Measurements from ENCODE around the gene STON2.
"Not testable (repeated sequence)": the region's sequence is repeated elsewhere in the genome, so short reads cannot be mapped to it uniquely, and the experiment has no call there.

Gene STON2

GRCh38 chr14:81243499-81243898, 156.6 kb downstream of the STON2 start:
- H3K4me3 Mint-ChIP-seq: no peak overlapping the region
- H3K36me3 Mint-ChIP-seq (ENCODE audit: low read depth): peaks cover 2% of the 10 kb centered on the region
- DNase-seq (no peak), ATAC-seq (no peak)
- H3K4me1 Mint-ChIP-seq: no peaks in the 10 kb centered on the region
- H3K9me3 Mint-ChIP-seq: peaks cover 11% of the 10 kb centered on the region
- no peak overlapping the region for H3K27ac Mint-ChIP-seq
- H3K27me3 Mint-ChIP-seq: peaks cover 5% of the 10 kb centered on the region

DNA sequence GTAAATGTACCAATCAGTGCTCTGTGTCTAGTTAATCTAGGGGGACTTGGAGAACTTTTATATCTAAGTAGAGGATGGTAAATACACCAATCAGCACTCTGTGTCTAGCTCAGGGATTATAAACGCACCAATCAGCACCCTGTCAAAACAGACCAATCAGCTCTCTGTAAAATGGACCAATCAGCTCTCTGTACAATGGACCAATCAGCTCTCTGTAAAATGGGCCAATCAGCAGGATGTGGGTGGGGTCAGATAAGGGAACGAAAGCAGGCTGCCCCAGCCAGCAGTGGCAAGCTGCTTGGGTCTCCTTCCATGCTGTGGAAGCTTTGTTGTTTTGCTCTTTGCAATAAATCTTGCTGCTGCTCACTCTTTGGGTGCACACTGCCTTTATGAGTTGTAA, 163.3 kb downstream of the STON2 start:
- not testable (repeated sequence) for H3K9me3 Mint-ChIP-seq; H3K4me1 Mint-ChIP-seq; H3K27ac Mint-ChIP-seq; ATAC-seq; DNase-seq; H3K4me3 Mint-ChIP-seq; H3K36me3 Mint-ChIP-seq (ENCODE audit: low read depth); H3K27me3 Mint-ChIP-seq

GRCh38 chr14:81236138-81236537, 164.0 kb downstream of the STON2 start:
- no peak overlapping the region for H3K4me3 Mint-ChIP-seq
- H3K36me3 Mint-ChIP-seq (ENCODE audit: low read depth): no peaks in the 10 kb centered on the region
- DNase-seq (no peak), ATAC-seq (no peak)
- H3K27ac Mint-ChIP-seq: no peak overlapping the region
- no peaks in the 10 kb centered on the region for H3K27me3 Mint-ChIP-seq
- H3K4me1 Mint-ChIP-seq: peaks cover 4% of the 10 kb centered on the region
- no peaks in the 10 kb centered on the region for H3K9me3 Mint-ChIP-seq

- Mint-ChIP-seq H3K27me3 (no peaks in the 10 kb centered on the region), H3K9me3 (no peaks in the 10 kb centered on the region), H3K4me3 (no peak overlapping the region), H3K27ac (no peak overlapping the region), H3K36me3 (ENCODE audit: low read depth) (no peaks in the 10 kb centered on the region), H3K4me1 (peaks cover 4% of the 10 kb centered on the region)
- ATAC-seq (no peak), DNase-seq (no peak)
Observed at GRCh38 chr14:81235096-81235495, 165.0 kb downstream of the STON2 start.

GRCh38 chr14:81234278-81234677, 165.8 kb downstream of the STON2 start:
- Mint-ChIP-seq H3K4me1 (peaks cover 4% of the 10 kb centered on the region), H3K27ac (no peak overlapping the region), H3K27me3 (no peaks in the 10 kb centered on the region), H3K4me3 (no peak overlapping the region), H3K9me3 (no peaks in the 10 kb centered on the region), H3K36me3 (ENCODE audit: low read depth) (no peaks in the 10 kb centered on the region)
- ATAC-seq (no peak), DNase-seq (no peak)

GRCh38 chr14:81233615-81234014, 166.5 kb downstream of the STON2 start:
- Mint-ChIP-seq H3K4me1 (peaks cover 4% of the 10 kb centered on the region), H3K27ac (no peak overlapping the region), H3K36me3 (ENCODE audit: low read depth) (no peaks in the 10 kb centered on the region), H3K9me3 (no peaks in the 10 kb centered on the region), H3K27me3 (no peaks in the 10 kb centered on the region), H3K4me3 (no peak overlapping the region)
- DNase-seq (no peak), ATAC-seq (no peak)

- Mint-ChIP-seq H3K27me3 (no peaks in the 10 kb centered on the region), H3K4me1 (peaks cover 4% of the 10 kb centered on the region), H3K9me3 (no peaks in the 10 kb centered on the region), H3K27ac (no peak overlapping the region), H3K36me3 (ENCODE audit: low read depth) (no peaks in the 10 kb centered on the region), H3K4me3 (no peak overlapping the region)
- DNase-seq (no peak), ATAC-seq (no peak)
Observed at GRCh38 chr14:81231540-81231939, 168.6 kb downstream of the STON2 start.

DNA sequence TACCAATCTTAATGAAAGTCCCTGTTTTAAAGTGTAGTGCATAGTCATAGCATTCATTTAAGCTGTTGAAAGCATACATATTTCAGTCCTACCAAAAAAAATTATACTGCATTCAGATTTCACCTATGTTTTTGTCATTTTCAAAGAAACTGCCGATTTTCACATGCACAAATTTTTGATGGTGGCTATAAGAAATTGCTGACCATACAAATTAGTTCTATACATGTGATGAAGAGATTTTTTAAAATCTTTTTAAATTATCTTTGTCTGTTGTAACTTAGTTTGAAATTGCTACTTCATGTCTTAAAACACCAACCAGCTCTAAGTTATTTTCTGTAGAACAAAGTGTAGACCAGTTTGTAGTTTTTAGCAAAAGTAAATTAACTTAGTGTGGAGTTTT, 175.9 kb downstream of the STON2 start:
- no peaks in the 10 kb centered on the region for H3K27me3 Mint-ChIP-seq
- ATAC-seq (no peak), DNase-seq (no peak)
- H3K36me3 Mint-ChIP-seq (ENCODE audit: low read depth): peaks cover 6% of the 10 kb centered on the region
- no peak overlapping the region for H3K4me3 Mint-ChIP-seq
- H3K9me3 Mint-ChIP-seq: no peaks in the 10 kb centered on the region
- H3K4me1 Mint-ChIP-seq: peaks cover 19% of the 10 kb centered on the region
- H3K27ac Mint-ChIP-seq: no peak overlapping the region

DNA sequence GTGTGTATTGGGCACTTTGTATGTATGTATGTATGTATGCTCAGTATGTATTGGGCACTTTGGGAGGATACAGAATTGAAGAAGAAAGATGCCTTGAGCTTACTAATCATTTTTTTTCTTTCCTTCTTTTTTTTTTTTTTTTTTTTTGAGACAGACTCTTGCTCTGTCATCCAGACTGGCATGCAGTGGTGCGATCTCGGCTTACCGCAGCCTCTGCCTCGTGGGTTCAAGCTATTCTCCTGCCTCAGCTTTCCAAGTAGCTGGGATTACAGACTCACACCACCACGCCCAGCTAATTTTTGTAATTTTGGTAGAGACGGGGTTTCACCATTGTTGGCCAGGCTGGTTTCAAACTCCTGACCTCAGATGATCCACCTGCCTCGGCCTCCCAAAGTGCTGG, 176.3 kb downstream of the STON2 start:
- H3K4me3 Mint-ChIP-seq; ATAC-seq; H3K27ac Mint-ChIP-seq; H3K36me3 Mint-ChIP-seq (ENCODE audit: low read depth); H3K27me3 Mint-ChIP-seq; DNase-seq; H3K9me3 Mint-ChIP-seq: not testable (repeated sequence)
- H3K4me1 Mint-ChIP-seq: peaks cover 22% of the 10 kb centered on the region

- Mint-ChIP-seq H3K36me3 (ENCODE audit: low read depth) (peaks cover 6% of the 10 kb centered on the region), H3K9me3 (no peaks in the 10 kb centered on the region), H3K4me3 (no peak overlapping the region), H3K27ac (no peak overlapping the region), H3K27me3 (no peaks in the 10 kb centered on the region), H3K4me1 (peaks cover 33% of the 10 kb centered on the region)
- ATAC-seq (no peak), DNase-seq (no peak)
Observed at GRCh38 chr14:81222691-81223090, 177.4 kb downstream of the STON2 start.

GRCh38 chr14:81222126-81222525, 178.0 kb downstream of the STON2 start:
- H3K27me3 Mint-ChIP-seq: no peaks in the 10 kb centered on the region
- peak overlapping the region; percentile 97 for H3K27ac Mint-ChIP-seq
- peaks cover 6% of the 10 kb centered on the region for H3K36me3 Mint-ChIP-seq (ENCODE audit: low read depth)
- no peaks in the 10 kb centered on the region for H3K9me3 Mint-ChIP-seq
- H3K4me3 Mint-ChIP-seq: peak overlapping the region; percentile 88
- no peak for ATAC-seq
- H3K4me1 Mint-ChIP-seq: peaks cover 38% of the 10 kb centered on the region
- DNase-seq: no peak

DNA sequence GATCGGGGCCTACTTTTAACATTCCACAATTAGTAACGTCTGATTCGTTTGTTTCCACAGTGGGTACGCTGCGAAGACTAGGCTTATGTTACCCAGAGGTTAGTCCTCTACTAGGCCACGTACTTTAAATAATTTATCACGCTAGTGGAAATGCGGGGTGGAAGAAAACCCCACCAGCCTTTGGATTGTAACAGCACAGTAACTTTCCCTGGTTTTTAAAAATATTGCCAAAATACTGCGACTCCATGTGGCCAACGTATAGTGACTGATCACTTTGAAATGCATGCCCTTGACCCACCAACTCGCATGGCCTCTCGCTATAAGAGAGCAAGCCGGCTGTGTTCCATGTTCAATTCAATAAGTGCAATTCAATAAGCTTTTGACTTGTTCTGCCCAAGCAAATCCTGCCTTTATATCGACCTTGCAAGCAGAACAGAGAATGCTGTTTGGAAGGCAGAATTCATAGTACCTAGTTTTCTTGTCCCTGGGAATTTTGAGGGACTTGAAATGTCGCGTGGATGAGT, 178.5 kb downstream of the STON2 start:
- peak overlapping the region; percentile 97 for H3K27ac Mint-ChIP-seq
- no peaks in the 10 kb centered on the region for H3K27me3 Mint-ChIP-seq
- no peaks in the 10 kb centered on the region for H3K9me3 Mint-ChIP-seq
- ATAC-seq (no peak), DNase-seq (peak; percentile 16)
- H3K36me3 Mint-ChIP-seq (ENCODE audit: low read depth): peaks cover 8% of the 10 kb centered on the region
- H3K4me1 Mint-ChIP-seq: peaks cover 42% of the 10 kb centered on the region
- H3K4me3 Mint-ChIP-seq: peak overlapping the region; percentile 88

DNA sequence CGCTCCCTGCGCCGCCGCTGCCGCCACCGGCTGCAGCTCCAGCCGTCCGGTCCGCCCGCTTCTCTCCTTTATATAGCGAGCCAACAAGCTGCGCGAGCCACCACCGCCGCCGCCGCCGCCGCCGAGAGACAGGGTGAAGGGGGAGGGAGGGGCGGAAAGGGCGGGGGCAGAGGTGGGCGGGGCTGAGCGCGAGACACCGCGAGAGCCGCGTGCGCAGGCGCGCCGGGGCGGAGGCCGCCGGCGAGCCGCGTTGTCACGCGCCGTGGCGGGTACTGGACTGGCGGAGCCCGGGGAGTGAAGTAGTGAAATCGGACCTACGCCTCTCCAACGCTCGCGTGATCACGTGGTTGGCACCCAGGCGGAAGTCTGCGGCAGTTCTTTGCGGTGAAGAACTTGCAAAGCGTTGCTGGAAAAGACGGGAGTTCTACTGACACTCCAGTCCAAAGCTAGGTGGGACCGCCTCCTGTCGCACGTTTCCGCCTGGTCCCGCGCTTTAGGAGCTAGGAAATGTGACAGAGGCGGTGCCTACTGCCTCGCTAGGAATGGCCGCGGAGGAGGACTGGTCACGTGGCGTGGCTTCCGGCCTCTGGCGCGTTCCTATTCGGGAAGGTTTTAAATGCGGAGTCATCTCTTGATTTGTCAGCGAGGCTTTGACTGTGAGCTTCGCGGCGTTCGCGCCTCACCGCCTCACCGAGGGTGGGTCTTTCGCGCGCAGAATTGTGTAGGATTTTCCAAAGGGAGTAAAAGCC, 179.1 kb downstream of the STON2 start, which contains the start of gene GTF2A1:
TSS of gene GTF2A1 (minus strand) at position 130 of the 749 bp plus-strand sequence. CDS start 441 bp downstream, outside the sequence.
- Mint-ChIP-seq H3K9me3 (no peaks in the 10 kb centered on the region), H3K36me3 (ENCODE audit: low read depth) (peaks cover 12% of the 10 kb centered on the region), H3K27ac (peak within 1 kb of the TSS; percentile 99), H3K27me3 (no peaks in the 10 kb centered on the region), H3K4me3 (peak within 1 kb of the TSS; percentile 99), H3K4me1 (peaks cover 47% of the 10 kb centered on the region)
- peak; percentile 93 for DNase-seq
- ATAC-seq: peak; percentile 76

- ATAC-seq: no peak
- DNase-seq: no peak
- Mint-ChIP-seq H3K36me3 (ENCODE audit: low read depth) (peaks cover 17% of the 10 kb centered on the region), H3K4me3 (peak overlapping the region; percentile 88), H3K4me1 (peaks cover 48% of the 10 kb centered on the region), H3K27ac (peak overlapping the region; percentile 97), H3K27me3 (no peaks in the 10 kb centered on the region), H3K9me3 (no peaks in the 10 kb centered on the region)
Observed at GRCh38 chr14:81220580-81220829, 179.6 kb downstream of the STON2 start.

DNA sequence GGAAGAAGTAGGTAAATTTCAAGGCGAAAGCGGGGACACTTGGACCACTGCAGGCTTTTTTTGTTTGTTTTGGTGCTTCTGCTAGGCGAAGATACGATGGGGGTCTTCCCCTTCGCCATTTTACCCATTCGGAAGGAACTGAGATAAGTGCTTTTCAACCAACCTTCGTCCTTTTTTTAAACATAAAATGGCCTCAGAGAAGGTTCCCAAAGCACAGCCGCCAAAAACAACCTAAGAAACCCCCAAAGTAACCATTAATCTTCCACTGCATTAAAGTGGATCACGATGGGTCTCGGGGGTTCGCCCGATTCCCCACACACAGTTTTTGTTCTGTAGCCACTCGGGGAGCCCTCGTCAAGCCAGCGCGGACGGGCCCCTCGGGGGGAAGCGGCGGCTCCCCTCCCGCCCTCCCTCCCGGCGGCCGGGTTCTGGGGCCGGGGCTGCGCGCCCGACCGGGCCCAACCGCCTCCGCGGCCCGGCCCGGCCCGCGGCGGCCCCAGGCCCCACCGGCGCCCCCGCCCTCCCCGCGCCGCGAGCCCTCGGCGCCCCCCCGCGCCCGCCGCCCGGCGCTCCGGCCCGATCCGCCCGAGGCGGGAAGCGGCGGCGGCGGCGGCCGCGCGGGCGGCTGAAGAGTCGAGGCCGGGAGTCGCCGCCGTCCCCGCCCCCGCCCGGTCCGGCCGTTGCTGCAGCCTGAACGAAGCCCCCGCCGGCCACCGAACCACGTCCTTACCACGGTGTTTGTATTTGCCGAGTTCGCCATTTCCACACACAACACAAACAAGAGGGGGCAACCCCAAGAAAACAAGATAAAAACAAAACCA, 180.2 kb downstream of the STON2 start:
- Mint-ChIP-seq H3K4me3 (peak overlapping the region; percentile 99), H3K9me3 (no peaks in the 10 kb centered on the region), H3K4me1 (peaks cover 48% of the 10 kb centered on the region), H3K27ac (peak overlapping the region; percentile 99), H3K36me3 (ENCODE audit: low read depth) (peaks cover 23% of the 10 kb centered on the region), H3K27me3 (no peaks in the 10 kb centered on the region)
- DNase-seq: peak; percentile 39
- ATAC-seq: no peak
